ENCODE data around the gene ANKRD10.

DNA sequence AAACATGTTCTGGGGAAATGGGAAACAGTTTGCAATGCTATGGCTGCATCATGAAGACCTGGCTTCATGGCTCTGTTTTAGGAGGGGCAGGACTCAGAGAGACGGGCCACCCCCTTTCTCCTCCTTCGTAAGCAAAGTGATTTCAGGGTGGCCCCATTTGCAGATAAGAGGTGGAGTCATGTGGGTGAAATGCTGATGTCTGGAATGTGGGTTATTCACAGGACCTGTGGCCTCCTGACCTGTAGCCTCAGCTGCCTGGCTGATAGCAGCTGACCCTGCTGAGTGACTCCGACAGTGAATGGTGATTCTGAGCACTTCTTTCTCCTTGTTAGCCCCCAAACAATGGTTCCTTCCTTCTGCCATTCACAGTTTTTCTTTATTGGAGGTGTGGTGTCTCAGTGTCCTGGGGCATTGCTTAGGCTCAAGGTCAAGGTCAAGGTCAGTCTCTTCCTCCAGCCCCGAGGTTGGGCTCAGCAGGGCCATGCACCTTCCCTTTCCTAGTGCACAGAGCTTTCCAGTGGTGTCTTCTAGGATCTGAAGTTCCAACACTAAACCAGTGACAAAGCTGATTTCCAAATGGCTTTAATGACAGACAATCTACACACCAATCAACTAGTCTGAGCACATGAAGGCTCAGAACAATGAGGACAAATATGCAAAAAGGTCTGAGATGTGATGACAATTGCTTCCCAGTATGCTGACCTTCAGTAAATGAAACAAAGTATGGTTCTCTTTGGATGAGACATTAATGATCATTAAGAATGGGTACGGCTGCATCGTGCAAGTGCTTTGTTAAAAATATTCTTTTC is 49.6 kb upstream of the ANKRD10 start:
- TF ChIP-seq, protein P1, sequence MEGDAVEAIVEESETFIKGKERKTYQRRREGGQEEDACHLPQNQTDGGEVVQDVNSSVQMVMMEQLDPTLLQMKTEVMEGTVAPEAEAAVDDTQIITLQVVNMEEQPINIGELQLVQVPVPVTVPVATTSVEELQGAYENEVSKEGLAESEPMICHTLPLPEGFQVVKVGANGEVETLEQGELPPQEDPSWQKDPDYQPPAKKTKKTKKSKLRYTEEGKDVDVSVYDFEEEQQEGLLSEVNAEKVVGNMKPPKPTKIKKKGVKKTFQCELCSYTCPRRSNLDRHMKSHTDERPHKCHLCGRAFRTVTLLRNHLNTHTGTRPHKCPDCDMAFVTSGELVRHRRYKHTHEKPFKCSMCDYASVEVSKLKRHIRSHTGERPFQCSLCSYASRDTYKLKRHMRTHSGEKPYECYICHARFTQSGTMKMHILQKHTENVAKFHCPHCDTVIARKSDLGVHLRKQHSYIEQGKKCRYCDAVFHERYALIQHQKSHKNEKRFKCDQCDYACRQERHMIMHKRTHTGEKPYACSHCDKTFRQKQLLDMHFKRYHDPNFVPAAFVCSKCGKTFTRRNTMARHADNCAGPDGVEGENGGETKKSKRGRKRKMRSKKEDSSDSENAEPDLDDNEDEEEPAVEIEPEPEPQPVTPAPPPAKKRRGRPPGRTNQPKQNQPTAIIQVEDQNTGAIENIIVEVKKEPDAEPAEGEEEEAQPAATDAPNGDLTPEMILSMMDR (IDR thresholded peaks at IDR 0.05; ENCODE audit: insufficient read depth, low read depth, low read length) = no peak
- TF ChIP-seq EZH2 (IDR thresholded peaks at IDR 0.05; ENCODE audit: insufficient read depth, low read length) = no peak
